ENCODE results near the gene WFDC10A.
"Not testable (repeated sequence)": the region's sequence is repeated elsewhere in the genome, so short reads cannot be mapped to it uniquely, and the experiment has no call there.

The WFDC10A gene

GRCh38 chr20:45629496-45630100, at the start of gene WFDC10A:
Gene WFDC10A, plus strand, starts transcription at chr20:45629739. Its CDS starts 75 bp downstream, at chr20:45629814.
- DNase-seq, result no peak

DNA sequence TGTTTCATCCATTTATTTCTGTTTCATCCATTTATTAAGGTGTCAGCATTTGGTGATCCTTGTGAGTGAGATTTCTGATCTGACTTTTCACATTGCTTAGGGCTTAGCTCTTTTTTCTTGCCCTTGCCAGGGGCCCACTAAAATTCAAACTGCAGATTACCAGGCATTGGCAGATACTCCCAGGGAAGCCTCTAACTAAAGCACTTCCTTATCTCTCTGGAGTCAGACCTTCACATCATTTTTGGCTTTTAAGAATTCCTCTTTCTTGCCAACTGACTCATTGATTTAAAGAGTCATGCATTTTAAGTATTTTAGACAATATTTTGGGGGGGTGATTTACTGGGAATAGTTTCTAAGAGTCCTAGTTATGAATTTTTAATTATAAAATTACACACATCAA, 47.8 kb upstream of the WFDC10A start:
- no peak for DNase-seq

DNA sequence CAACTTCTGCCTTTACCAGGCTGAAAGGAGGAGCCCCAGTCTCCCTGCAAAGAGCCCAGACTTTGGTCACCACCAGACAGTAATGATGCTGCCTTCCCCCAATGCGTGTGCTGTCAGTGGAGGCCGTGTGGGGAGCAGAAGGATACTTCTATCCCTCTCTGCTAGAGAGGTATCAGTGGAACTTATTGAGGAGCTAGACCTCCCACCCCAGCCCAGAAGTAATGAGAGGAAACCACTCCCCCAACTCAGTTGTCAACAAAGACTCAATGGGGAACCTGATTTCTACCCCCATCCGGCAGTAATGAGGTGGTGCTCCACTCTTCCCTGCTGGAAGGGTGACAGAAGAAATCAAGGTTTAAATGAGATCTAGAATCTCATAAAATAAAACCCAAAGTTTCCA, 46.0 kb upstream of the WFDC10A start:
- DNase-seq, result no peak

GRCh38 chr20:45584294-45584693, 45.2 kb upstream of the WFDC10A start:
- DNase-seq, result not testable (repeated sequence)

GRCh38 chr20:45585986-45586385, 43.6 kb upstream of the WFDC10A start:
- DNase-seq, result not testable (repeated sequence)

- DNase-seq, result no peak
Observed at GRCh38 chr20:45588800-45589199, 40.7 kb upstream of the WFDC10A start.

- DNase-seq, result no peak
Observed at GRCh38 chr20:45589725-45590124, 39.8 kb upstream of the WFDC10A start.

DNA sequence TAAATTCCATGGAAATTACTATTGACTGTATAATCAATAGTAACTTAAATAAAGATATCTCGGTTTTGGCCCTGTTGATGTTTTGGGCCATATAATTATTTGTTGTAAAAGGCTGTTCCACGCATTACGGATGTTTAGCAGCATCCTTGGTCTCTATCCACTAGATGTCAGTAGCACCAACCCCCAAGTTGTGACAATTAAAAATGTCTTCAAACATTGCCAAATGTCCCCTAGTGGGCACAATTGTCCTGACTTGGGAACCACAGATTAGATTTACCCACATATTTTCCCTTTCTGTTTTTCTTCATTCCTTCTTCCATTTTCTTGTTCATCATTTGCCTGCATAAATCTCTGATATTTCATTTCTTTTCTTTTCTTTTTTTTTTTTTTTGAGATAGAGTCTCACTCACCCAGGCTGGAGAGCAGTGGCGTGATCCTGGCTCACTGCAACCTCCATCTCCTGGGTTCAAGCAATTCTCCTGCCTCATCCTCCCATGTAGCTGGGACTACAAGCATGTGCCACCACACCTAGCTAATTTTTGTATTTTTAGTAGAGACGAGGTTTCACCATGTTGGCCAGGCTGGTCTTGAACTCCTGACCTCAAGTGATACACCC, 36.9 kb upstream of the WFDC10A start:
- DNase-seq, result peak; percentile 57

- no peak for DNase-seq
Observed at GRCh38 chr20:45593498-45593897, 36.0 kb upstream of the WFDC10A start.

DNA sequence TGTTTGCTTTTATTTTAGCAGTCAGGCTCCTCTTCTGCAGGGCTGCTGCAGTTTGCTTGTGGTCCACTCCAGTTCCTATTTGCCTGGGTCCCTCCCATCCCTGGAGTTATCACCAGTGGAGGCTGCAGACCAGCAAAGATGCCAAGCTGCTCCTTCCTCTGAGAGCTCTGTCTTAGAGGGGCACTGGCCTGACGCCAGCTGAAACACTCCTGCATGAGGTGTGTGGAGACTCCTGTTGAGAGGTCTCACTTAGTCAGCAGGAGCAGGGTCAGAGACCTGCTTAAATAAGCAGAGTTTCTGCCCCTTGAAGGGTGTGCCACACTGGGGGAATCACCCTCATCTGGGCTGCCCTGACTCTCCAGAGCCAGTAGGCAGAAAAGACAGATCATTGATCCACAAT, 34.3 kb upstream of the WFDC10A start:
- no peak for DNase-seq

- DNase-seq, result no peak
Observed at GRCh38 chr20:45607810-45608209, 21.7 kb upstream of the WFDC10A start.

DNA sequence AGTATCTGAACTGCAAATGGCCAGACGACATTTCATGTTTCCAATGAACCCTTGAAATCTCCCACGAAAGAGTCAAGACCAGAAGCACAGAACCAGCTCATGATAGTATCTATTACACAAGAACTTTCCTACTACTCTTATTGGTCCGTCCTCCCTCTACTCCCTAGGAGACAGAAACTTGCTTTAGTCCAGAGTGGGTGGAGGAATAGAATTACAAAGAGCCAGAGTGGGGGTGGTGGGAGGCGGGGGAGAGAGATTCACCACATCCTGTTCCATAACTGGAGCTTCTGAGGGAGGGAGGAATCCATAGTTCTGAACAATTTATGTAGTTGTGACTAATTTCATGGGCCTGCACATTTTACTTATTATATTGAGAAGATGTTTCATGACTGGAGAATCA, 18.5 kb upstream of the WFDC10A start:
- no peak for DNase-seq

- no peak for DNase-seq
Observed at GRCh38 chr20:45612314-45612713, 17.2 kb upstream of the WFDC10A start.

DNA sequence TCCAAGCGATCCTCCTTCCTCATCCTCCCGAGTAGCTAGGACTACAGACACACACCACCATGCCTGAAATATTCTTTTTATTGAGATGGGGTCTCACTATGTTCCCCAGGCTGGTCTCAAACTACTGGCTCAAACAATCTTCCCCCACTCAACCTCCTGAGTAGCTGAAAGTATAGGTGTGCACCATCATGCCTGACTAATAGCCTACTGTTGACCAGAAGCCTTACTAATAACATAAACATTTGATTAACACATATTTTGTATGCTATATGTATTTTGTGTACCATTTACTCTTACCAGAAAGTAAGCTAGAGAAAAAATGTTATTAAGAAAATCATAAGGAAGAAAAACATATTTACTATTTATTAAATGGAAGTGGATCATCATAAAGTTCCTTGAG, 11.9 kb upstream of the WFDC10A start:
- DNase-seq, result no peak

- no peak for DNase-seq
Observed at GRCh38 chr20:45621593-45621992, 7.9 kb upstream of the WFDC10A start.

DNA sequence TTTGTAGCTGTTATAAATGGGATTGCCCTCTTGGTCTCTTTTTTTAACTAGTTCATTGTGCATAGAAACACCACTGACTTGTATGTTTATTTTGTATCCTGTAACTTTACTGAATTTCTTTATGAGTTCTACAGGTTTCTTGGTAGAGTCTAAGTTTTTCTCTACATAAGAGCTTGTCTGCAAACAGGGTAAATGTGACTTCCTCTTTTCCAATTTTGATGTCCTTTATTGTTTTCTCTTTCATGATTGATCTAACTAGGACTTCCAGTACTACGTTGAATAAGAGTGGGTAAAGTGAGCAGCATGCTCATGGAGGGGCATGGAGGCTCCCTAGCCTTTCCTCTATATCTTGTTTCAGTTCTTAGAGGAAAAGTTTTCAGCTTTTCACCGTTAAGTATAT, 3.0 kb upstream of the WFDC10A start:
- no peak for DNase-seq

DNA sequence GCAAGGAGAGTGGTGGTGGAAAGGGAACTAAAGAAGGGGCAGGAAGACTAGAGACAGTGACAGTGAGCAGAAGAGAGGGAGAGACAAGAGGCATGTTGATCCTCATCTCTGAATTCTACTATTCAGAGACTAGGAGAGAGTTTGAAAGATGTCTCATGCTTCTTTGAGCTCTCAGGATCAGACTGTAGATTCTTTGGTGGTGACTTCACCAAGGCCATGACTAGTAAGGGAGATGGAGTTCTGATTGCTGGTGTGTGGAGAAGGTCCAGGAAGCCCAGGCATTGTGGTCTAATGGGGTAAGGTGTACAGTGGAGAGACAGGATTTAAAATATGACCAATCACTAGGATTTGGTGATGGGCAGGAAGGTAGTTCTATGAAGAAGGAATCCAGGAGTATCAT, 832 bp downstream of the WFDC10A start:
- DNase-seq, result no peak

DNA sequence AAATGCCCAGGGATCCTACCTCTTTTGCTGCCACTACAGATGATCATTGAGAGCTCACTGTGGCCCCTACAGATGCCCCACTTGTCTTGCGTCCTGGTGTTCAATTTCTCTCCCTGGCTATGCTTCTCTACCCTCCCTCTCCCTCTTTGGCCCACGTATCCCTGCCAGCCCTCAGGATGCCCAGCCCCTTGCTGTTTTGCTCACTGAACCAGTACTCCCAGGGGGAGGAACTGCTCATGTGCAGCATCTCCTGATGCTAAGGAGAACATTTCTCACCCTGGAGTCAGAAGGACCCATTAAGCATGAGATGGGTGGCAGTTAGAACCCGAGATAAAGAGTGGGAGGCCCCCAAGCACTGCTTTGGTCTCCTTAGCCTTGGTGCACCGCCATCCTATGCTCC, 1.6 kb downstream of the WFDC10A start, which contains the start of gene WFDC9:
WFDC9 (minus strand) TSS at position 101 of the 400 bp plus-strand sequence. CDS start 21,103 bp downstream, outside the sequence.
- no peak for DNase-seq

DNA sequence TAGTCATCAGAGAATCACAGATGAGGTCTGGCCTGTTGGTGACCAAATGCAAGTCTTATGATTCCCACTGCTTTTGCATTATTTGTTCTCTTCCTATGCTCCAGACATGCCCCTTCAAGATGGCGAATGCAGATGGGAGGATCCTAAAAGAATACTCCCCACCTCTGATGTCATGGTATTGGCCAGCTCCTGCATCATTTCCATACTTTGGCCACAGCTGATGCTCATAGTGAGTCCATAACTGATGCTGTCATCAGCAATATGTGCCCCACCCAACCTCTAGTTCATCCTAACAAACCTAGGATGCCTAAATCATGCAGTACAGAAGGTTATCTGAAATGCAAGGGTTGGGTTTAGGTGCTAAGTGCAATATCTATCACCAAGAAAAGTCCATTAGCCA, 7.0 kb downstream of the WFDC10A start:
- DNase-seq, result no peak

DNA sequence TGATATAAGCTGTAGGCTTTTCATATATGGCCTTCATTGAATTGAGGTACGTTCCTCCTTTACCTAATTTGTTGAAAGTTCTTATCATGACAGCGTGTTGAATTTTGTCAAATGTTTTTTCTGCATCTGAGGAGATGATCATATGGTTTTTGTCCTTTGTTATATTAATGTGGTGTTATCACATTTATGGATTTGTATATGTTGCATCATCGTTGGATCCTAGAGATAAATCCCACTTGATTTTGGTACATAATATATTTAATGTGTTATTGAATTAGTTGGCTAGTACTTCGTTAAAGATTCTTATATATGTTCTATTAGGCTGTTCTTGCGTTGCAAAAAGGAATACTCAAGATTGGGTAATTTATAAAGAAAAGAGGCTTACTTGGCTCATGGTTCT, 10.1 kb downstream of the WFDC10A start:
- DNase-seq, result no peak

DNA sequence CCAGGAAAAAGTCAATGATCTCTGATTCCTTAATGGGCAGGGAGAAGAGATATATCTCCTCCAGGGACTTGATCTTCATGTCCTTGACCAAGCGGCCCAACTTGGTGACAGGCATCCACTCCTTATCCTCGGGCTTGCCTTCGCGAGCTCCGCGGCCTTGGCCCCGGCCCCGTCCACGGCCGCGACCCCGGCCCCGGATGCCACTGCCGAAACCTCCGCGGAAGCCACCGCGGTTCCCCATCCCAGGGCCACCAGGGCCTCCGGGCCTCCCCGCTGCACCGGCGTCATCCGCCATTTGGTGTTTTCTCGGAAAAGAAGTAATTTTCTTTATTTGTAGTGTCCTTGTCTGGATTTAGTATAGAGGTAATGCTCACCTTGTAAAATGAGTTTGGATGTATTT, 11.5 kb downstream of the WFDC10A start:
- not testable (repeated sequence) for DNase-seq

DNA sequence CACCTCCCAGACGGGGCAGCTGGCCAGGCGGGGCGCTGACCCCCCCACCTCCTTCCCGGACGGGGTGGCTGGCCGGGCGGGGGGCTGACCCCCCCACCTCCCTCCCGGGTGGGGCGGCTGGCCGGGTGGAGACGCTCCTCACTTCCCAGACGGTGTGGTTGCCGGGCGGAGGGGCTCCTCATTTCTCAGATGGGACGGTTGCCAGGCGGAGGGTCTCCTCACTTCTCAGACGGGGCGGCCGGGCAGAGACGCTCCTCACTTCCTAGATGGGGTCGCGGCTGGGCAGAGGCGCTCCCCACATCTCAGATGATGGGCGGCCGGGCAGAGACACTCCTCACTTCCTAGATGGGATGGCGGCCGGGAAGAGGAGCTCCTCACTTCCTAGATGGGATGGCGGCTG, 16.3 kb downstream of the WFDC10A start:
- not testable (repeated sequence) for DNase-seq

DNA sequence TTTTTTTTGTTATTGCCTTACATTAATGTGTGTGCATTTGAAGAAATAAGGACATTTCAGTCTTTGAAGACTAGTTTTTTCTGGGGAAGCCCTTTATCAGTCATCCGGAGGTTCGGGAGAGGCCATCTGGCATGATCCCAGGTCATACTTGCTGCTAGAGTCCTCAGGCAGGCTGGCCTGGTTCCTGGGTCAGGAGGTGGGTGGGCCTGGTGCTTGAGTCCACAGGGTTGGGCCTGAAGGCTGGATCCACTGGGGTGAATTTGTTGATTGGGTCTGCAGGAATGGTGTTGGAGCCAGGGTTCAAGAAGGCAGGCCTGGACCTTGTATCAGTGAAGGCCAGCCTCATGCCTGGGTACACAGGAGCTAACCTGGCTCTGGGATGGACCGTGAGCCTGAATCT, 17.3 kb downstream of the WFDC10A start:
- no peak for DNase-seq

GRCh38 chr20:45647441-45648050, 18.0 kb downstream of the WFDC10A start:
- no peak for DNase-seq

Data from NCI-H345 (cell line).